ENCODE data around the gene TMEM95.

The TMEM95 gene

DNA sequence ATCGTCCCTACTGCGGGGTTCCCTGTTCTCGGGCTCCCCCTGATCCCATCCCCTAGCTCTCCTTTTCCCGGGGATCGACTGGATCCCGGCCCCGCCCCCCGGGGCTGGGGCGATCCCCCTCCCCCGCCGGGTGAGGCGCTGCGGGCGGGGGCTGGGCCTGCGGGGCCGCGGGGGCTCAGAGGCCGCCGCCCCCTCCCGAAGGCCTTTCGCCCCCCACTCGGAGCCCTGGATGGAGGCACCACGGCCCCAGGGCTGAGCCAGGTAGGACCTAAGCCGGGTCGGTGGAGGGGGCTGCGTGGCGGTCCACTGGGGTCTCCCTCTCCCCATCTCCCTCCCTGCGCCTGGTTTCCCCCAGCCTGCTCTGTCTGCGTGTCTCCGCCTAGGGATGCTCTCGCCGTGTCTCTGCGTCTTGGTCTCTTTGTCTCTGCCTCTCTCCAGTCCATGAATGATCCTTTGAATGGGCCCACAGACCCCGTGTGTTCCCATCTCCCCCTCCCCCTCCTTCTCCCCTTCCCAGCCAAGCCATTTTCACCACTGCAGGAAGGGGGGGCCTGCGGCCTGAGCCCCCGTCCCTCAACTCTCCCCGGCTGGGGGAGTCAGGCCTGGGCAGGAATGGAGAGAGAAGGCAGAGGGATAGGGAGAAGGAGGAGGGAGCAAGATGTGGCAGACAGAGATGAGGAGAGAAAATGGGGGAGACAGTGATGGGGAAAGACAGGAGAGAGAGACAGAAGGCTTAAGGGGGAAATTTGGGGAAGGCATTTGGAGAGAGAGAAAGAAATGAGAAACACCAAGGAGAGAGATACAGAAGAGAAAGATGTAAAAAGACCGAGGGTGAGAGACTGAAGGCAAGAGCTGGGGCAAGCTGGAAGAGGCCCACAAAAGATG lies 50.6 kb downstream of the TMEM95 start:
- no peak for DNase-seq

DNA sequence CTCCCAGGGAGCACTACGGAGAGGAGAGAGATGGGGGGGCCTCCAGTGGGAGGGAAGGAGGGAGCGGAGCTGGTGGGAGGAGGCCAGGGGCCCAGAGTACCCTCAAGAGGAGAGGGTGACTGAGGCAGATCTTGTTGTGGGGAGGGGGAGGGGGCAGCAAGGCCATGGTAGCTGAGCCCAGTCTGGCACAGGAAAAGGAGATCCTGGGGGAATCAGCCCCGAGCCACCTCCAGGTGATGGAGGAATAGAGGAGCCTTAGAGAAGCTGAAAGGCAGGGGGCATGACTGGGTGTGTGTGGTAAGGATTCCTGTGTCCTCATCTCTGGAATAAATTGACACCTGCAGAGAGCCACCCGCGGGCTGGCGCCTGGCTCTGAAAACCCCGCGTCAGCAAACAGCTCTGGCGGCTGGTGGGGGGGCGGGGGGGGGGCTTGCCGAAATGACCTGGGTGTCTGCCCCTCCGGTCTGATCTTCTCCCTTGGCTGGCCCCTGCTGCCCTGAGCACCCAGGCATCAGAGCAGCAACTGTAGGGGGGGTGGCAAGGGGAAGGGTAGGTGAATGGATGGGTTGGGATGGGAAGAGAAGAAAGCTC lies 51.4 kb downstream of the TMEM95 start:
- DNase-seq, result no peak

Data from NCI-H1694 (cell line).